Measurements from ENCODE around the gene OSBPL3. TPM values are rescaled to one million over a fixed set of nuclear protein-coding genes. Genes with fewer than 3 reads are reported as not detected.
A peak's percentile ranks its signal among the peaks of the same experiment; 100 is the strongest.
"Not testable (repeated sequence)": the region's sequence is repeated elsewhere in the genome, so short reads cannot be mapped to it uniquely, and the experiment has no call there.

The OSBPL3 gene
- total and polyA plus RNA-seq, 4 experiments from 2014 or later = 6.9 to 72.7 (median 40.5) TPM

GRCh38 chr7:25017671-25018070 is 37.7 kb upstream of the OSBPL3 start:
- H3K4me1 Mint-ChIP-seq; H3K9me3 ChIP-seq (ENCODE audit: control insufficient read depth in 1 of 2, low read length in 2 of 2); H3K9me3 Mint-ChIP-seq; DNase-seq; H3K4me3 ChIP-seq (ENCODE audit: low read length in 2 of 2); intact Hi-C loops (cut with micrococcal nuclease); H3K27me3 Mint-ChIP-seq; H3K36me3 ChIP-seq (ENCODE audit: insufficient read depth, low read length); H3K4me3 Mint-ChIP-seq; H3K36me3 Mint-ChIP-seq; H3K4me1 ChIP-seq (ENCODE audit: insufficient read depth, low read length); H3K27me3 ChIP-seq (ENCODE audit: insufficient read depth, low read length); H3K27ac ChIP-seq (ENCODE audit: low read depth, low read length); H3K27ac Mint-ChIP-seq; POLR2A ChIA-PET (ENCODE audit: partially characterized antibody): not testable (repeated sequence)
- CTCF ChIA-PET (ENCODE audit: partially characterized antibody) = interaction anchor here (1.4 kb wide), 1 partner anchor 197 kb away, joined by 4 read pairs; no protein-coding TSS in a partner anchor

- H3K9me3 ChIP-seq (ENCODE audit: control insufficient read depth in 1 of 2, low read length in 2 of 2) = no peaks in the 10 kb centered on the region
- H3K4me1 ChIP-seq (ENCODE audit: insufficient read depth, low read length) = no peaks in the 10 kb centered on the region
- ChIA-PET POLR2A (ENCODE audit: partially characterized antibody) (no interaction called here), CTCF (ENCODE audit: partially characterized antibody) (no interaction called here)
- no peak overlapping the region for H3K4me3 ChIP-seq (ENCODE audit: low read length in 2 of 2)
- Mint-ChIP-seq H3K9me3 (no peaks in the 10 kb centered on the region), H3K4me1 (no peaks in the 10 kb centered on the region), H3K36me3 (no peaks in the 10 kb centered on the region), H3K27me3 (no peaks in the 10 kb centered on the region), H3K27ac (no peak overlapping the region), H3K4me3 (no peak overlapping the region)
- no peak overlapping the region for H3K27ac ChIP-seq (ENCODE audit: low read depth, low read length)
- no peaks in the 10 kb centered on the region for H3K36me3 ChIP-seq (ENCODE audit: insufficient read depth, low read length)
- H3K27me3 ChIP-seq (ENCODE audit: insufficient read depth, low read length) = no peaks in the 10 kb centered on the region
- intact Hi-C loops (cut with micrococcal nuclease) = no loop called here
- no peak for DNase-seq
Measured at GRCh38 chr7:25014756-25015155, 34.8 kb upstream of the OSBPL3 start.

GRCh38 chr7:25012710-25013109 is 32.7 kb upstream of the OSBPL3 start:
- H3K27me3 Mint-ChIP-seq; H3K4me3 ChIP-seq (ENCODE audit: low read length in 2 of 2); H3K36me3 Mint-ChIP-seq; H3K9me3 Mint-ChIP-seq; H3K36me3 ChIP-seq (ENCODE audit: insufficient read depth, low read length); DNase-seq; H3K27me3 ChIP-seq (ENCODE audit: insufficient read depth, low read length); H3K4me1 Mint-ChIP-seq; H3K4me1 ChIP-seq (ENCODE audit: insufficient read depth, low read length); intact Hi-C loops (cut with micrococcal nuclease); H3K4me3 Mint-ChIP-seq; H3K27ac ChIP-seq (ENCODE audit: low read depth, low read length); H3K9me3 ChIP-seq (ENCODE audit: control insufficient read depth in 1 of 2, low read length in 2 of 2): not testable (repeated sequence)
- peak overlapping the region in 1 of 7 donors; percentile 53 for H3K27ac Mint-ChIP-seq
- ChIA-PET CTCF (ENCODE audit: partially characterized antibody) (interaction anchor here (1.7 kb wide), 1 partner anchor 201 kb away, joined by 3 read pairs; no protein-coding TSS in a partner anchor), POLR2A (ENCODE audit: partially characterized antibody) (interaction anchor here (1.7 kb wide), 1 partner anchor 16 kb away, joined by 10 read pairs; no protein-coding TSS in a partner anchor)

GRCh38 chr7:25012254-25012653 is 32.3 kb upstream of the OSBPL3 start:
- H3K4me1 Mint-ChIP-seq = no peaks in the 10 kb centered on the region
- H3K9me3 Mint-ChIP-seq = peaks cover 0 to 4% (median 0%) of the 10 kb centered on the region in 8 donors
- no peaks in the 10 kb centered on the region for H3K27me3 ChIP-seq (ENCODE audit: insufficient read depth, low read length)
- no peaks in the 10 kb centered on the region for H3K36me3 Mint-ChIP-seq
- POLR2A ChIA-PET (ENCODE audit: partially characterized antibody) = interaction anchor here (1.7 kb wide), 1 partner anchor 16 kb away, joined by 10 read pairs; no protein-coding TSS in a partner anchor
- DNase-seq = no peak
- no peaks in the 10 kb centered on the region for H3K27me3 Mint-ChIP-seq
- H3K36me3 ChIP-seq (ENCODE audit: insufficient read depth, low read length) = no peaks in the 10 kb centered on the region
- no peaks in the 10 kb centered on the region for H3K4me1 ChIP-seq (ENCODE audit: insufficient read depth, low read length)
- intact Hi-C loops (cut with micrococcal nuclease) = no loop called here
- H3K4me3 Mint-ChIP-seq = no peak overlapping the region
- CTCF ChIA-PET (ENCODE audit: partially characterized antibody) = interaction anchor here (0.8 to 2.3 kb wide), 4 partner anchors 8 to 200 kb away, joined by 3 to 7 read pairs (median 4); no protein-coding TSS in a partner anchor
- H3K27ac Mint-ChIP-seq = no peak overlapping the region
- H3K27ac ChIP-seq (ENCODE audit: low read depth, low read length) = no peak overlapping the region
- H3K9me3 ChIP-seq (ENCODE audit: control insufficient read depth in 1 of 2, low read length in 2 of 2) = no peaks in the 10 kb centered on the region
- no peak overlapping the region for H3K4me3 ChIP-seq (ENCODE audit: low read length in 2 of 2)

GRCh38 chr7:25009257-25009656 is 29.3 kb upstream of the OSBPL3 start:
- Histone ChIP-seq H3K4me1 (ENCODE audit: insufficient read depth, low read length) (no peaks in the 10 kb centered on the region), H3K27ac (ENCODE audit: low read depth, low read length) (no peak overlapping the region), H3K36me3 (ENCODE audit: insufficient read depth, low read length) (no peaks in the 10 kb centered on the region), H3K27me3 (ENCODE audit: insufficient read depth, low read length) (no peaks in the 10 kb centered on the region), H3K9me3 (ENCODE audit: control insufficient read depth in 1 of 2, low read length in 2 of 2) (no peaks in the 10 kb centered on the region), H3K4me3 (ENCODE audit: low read length in 2 of 2) (no peak overlapping the region)
- Mint-ChIP-seq H3K36me3 (no peaks in the 10 kb centered on the region), H3K27ac (peak overlapping the region in 1 of 7 donors; percentile 48), H3K4me1 (no peaks in the 10 kb centered on the region), H3K27me3 (peaks cover 0 to 3% of the 10 kb centered on the region in 2 donors), H3K9me3 (peaks cover 0 to 6% (median 0%) of the 10 kb centered on the region in 8 donors), H3K4me3 (no peak overlapping the region)
- DNase-seq = no peak
- ChIA-PET POLR2A (ENCODE audit: partially characterized antibody) (no interaction called here), CTCF (ENCODE audit: partially characterized antibody) (interaction anchor here (1.4 kb wide), 1 partner anchor 84 kb away, joined by 3 read pairs; no protein-coding TSS in a partner anchor)
- intact Hi-C loops (cut with micrococcal nuclease) = no loop called here

GRCh38 chr7:25007668-25008067 is 27.7 kb upstream of the OSBPL3 start:
- no peak overlapping the region for H3K27ac Mint-ChIP-seq
- intact Hi-C loops (cut with micrococcal nuclease) = no loop called here
- Histone ChIP-seq H3K4me1 (ENCODE audit: insufficient read depth, low read length) (no peaks in the 10 kb centered on the region), H3K36me3 (ENCODE audit: insufficient read depth, low read length) (no peaks in the 10 kb centered on the region), H3K9me3 (ENCODE audit: control insufficient read depth in 1 of 2, low read length in 2 of 2) (no peaks in the 10 kb centered on the region), H3K27ac (ENCODE audit: low read depth, low read length) (no peak overlapping the region), H3K4me3 (ENCODE audit: low read length in 2 of 2) (no peak overlapping the region), H3K27me3 (ENCODE audit: insufficient read depth, low read length) (no peaks in the 10 kb centered on the region)
- CTCF ChIA-PET (ENCODE audit: partially characterized antibody) = interaction anchor here (1.1 to 1.6 kb wide), 5 partner anchors 15 to 196 kb away, joined by 3 to 7 read pairs (median 3); no protein-coding TSS in a partner anchor
- POLR2A ChIA-PET (ENCODE audit: partially characterized antibody) = interaction anchor here (0.6 kb wide), 1 partner anchor 20 kb away, joined by 3 read pairs; no protein-coding TSS in a partner anchor
- DNase-seq = no peak
- H3K4me1 Mint-ChIP-seq = no peaks in the 10 kb centered on the region
- H3K27me3 Mint-ChIP-seq = peaks cover 0 to 3% of the 10 kb centered on the region in 2 donors
- H3K9me3 Mint-ChIP-seq = peaks cover 0 to 6% (median 0%) of the 10 kb centered on the region in 8 donors
- H3K36me3 Mint-ChIP-seq = no peaks in the 10 kb centered on the region
- no peak overlapping the region for H3K4me3 Mint-ChIP-seq

GRCh38 chr7:25006276-25006675 is 26.3 kb upstream of the OSBPL3 start:
- intact Hi-C loops (cut with micrococcal nuclease) = no loop called here
- H3K27ac ChIP-seq (ENCODE audit: low read depth, low read length) = no peak overlapping the region
- peaks cover 0 to 10% (median 3%) of the 10 kb centered on the region in 8 donors for H3K9me3 Mint-ChIP-seq
- H3K4me3 ChIP-seq (ENCODE audit: low read length in 2 of 2) = no peak overlapping the region
- H3K4me3 Mint-ChIP-seq = no peak overlapping the region
- POLR2A ChIA-PET (ENCODE audit: partially characterized antibody) = no interaction called here
- no peak overlapping the region for H3K27ac Mint-ChIP-seq
- H3K4me1 ChIP-seq (ENCODE audit: insufficient read depth, low read length) = no peaks in the 10 kb centered on the region
- CTCF ChIA-PET (ENCODE audit: partially characterized antibody) = no interaction called here
- DNase-seq = no peak
- H3K4me1 Mint-ChIP-seq = no peaks in the 10 kb centered on the region
- no peaks in the 10 kb centered on the region for H3K36me3 Mint-ChIP-seq
- H3K9me3 ChIP-seq (ENCODE audit: control insufficient read depth in 1 of 2, low read length in 2 of 2) = no peaks in the 10 kb centered on the region
- no peaks in the 10 kb centered on the region for H3K36me3 ChIP-seq (ENCODE audit: insufficient read depth, low read length)
- peaks cover 0 to 4% of the 10 kb centered on the region in 2 donors for H3K27me3 Mint-ChIP-seq
- H3K27me3 ChIP-seq (ENCODE audit: insufficient read depth, low read length) = no peaks in the 10 kb centered on the region
